Measurements from ENCODE around the gene HDLBP.

HDLBP gene

DNA sequence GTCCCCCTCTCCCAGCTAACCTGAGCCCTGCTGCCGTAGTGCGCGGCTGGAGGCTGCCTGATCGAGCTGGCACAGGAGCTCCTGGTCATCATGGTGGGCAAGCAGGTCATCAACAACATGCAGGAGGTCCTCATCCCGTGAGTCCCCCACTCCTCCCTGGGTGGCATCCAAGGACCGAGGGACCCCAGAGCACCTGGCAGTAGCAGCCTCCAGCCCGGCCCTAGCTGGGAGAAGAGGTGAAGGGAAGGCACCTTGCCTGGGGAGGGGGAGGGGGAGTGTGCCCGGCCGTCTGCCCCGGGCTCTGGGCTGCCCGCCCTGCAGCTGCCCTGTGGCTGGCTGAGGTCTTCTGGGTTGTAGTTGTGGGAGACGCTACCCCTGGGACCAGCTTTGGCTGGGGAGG lies 100.7 kb downstream of the HDLBP start:
- Histone ChIP-seq H3K4me2 (ENCODE audit: low read depth, low read length, poor library complexity, severe bottlenecking) (no peak overlapping the region), H3K9me3 (ENCODE audit: insufficient read depth, low read length) (no peaks in the 10 kb centered on the region)

DNA sequence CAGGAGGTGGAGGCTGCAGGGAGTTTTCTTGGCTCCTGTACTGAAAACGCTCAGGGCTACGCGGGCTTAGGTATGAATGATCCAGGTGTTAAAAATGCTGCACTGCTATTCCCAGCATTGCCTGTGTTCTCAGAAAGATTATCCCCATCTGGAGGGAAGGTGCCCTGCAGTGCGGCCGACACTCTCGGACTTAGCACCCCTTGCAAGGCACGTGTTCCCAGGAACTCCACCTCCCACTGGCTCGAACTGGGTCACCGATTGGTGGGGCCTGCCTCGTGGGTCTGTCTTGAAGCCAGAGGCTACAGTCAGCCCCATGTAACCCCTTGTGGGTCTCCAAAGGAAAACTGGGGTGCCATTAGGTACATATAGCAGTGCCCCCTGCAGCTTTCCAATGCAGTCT lies 101.3 kb downstream of the HDLBP start:
- Histone ChIP-seq H3F3A (ENCODE audit: insufficient read depth) (0 out of 2 replicates have a peak, but pooled peaks cover 3% of the 10 kb centered on the region), H3K9ac (ENCODE audit: low read length) (no peak overlapping the region), H4K20me1 (ENCODE audit: low read depth, low read length) (no peaks in the 10 kb centered on the region), H3K9me2 (replicated peaks; ENCODE audit: insufficient read depth, low read length) (no peaks in the 10 kb centered on the region), H3K9me3 (ENCODE audit: insufficient read depth, low read length) (no peaks in the 10 kb centered on the region), H3K79me2 (ENCODE audit: insufficient read depth, low read length) (no peaks in the 10 kb centered on the region), H3K27me3 (ENCODE audit: low read length) (no peaks in the 10 kb centered on the region), H3K27ac (ENCODE audit: low read depth, low read length) (no peak overlapping the region), H3K4me3 (ENCODE audit: insufficient read depth, low read length, poor library complexity, severe bottlenecking) (no peak overlapping the region), H3K4me2 (ENCODE audit: low read depth, low read length, poor library complexity, severe bottlenecking) (no peak overlapping the region), H3K36me3 (ENCODE audit: low read length) (no peaks in the 10 kb centered on the region), H2AFZ (ENCODE audit: low read depth, low read length, severe bottlenecking) (no peak overlapping the region)
- TF ChIP-seq EZH2phosphoT487 (conservative IDR thresholded peaks at IDR 0.05; ENCODE audit: low read length), result no peak

More for the DNA sequence above, 100.7 kb downstream of the HDLBP start:
- Histone ChIP-seq H3K79me2 (ENCODE audit: insufficient read depth, low read length) (no peaks in the 10 kb centered on the region), H3K27ac (ENCODE audit: low read depth, low read length) (no peak overlapping the region), H4K20me1 (ENCODE audit: low read depth, low read length) (no peaks in the 10 kb centered on the region), H3K9ac (ENCODE audit: low read length) (no peak overlapping the region), H3K36me3 (ENCODE audit: low read length) (no peaks in the 10 kb centered on the region), H3F3A (ENCODE audit: insufficient read depth) (0 out of 2 replicates have a peak, but pooled peaks cover 3% of the 10 kb centered on the region), H3K9me2 (replicated peaks; ENCODE audit: insufficient read depth, low read length) (no peaks in the 10 kb centered on the region), H3K27me3 (ENCODE audit: low read length) (no peaks in the 10 kb centered on the region), H2AFZ (ENCODE audit: low read depth, low read length, severe bottlenecking) (no peak overlapping the region), H3K4me3 (ENCODE audit: insufficient read depth, low read length, poor library complexity, severe bottlenecking) (no peak overlapping the region)
- TF ChIP-seq, protein P1, sequence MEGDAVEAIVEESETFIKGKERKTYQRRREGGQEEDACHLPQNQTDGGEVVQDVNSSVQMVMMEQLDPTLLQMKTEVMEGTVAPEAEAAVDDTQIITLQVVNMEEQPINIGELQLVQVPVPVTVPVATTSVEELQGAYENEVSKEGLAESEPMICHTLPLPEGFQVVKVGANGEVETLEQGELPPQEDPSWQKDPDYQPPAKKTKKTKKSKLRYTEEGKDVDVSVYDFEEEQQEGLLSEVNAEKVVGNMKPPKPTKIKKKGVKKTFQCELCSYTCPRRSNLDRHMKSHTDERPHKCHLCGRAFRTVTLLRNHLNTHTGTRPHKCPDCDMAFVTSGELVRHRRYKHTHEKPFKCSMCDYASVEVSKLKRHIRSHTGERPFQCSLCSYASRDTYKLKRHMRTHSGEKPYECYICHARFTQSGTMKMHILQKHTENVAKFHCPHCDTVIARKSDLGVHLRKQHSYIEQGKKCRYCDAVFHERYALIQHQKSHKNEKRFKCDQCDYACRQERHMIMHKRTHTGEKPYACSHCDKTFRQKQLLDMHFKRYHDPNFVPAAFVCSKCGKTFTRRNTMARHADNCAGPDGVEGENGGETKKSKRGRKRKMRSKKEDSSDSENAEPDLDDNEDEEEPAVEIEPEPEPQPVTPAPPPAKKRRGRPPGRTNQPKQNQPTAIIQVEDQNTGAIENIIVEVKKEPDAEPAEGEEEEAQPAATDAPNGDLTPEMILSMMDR (IDR thresholded peaks at IDR 0.05; ENCODE audit: insufficient read depth, low read length, poor library complexity, severe bottlenecking), result no peak
- TF ChIP-seq EZH2phosphoT487 (conservative IDR thresholded peaks at IDR 0.05; ENCODE audit: low read length), result no peak

DNA sequence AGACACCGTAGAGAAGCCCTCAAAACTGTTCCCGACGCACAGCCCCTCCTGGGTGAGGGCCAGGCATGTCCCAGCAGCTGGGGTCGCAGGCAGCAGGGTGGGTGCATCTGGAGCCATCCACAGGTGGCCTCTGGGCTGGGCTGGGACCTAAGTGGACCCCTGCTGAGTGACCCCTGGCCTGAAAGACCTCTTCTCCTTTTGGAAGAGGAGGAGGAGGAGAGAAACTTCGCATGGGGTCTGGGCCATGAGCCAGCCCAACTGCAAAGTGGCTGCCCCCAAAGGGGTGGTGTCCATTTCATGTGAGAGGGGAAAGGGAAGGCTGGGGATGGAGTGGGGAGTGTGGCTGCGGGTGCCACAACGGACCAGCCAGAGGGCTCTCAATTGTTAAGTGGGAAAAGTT lies 101.9 kb downstream of the HDLBP start:
- Histone ChIP-seq H3F3A (ENCODE audit: insufficient read depth) (0 out of 2 replicates have a peak, but pooled peaks cover 1% of the 10 kb centered on the region), H3K79me2 (ENCODE audit: insufficient read depth, low read length) (no peaks in the 10 kb centered on the region), H3K4me3 (ENCODE audit: insufficient read depth, low read length, poor library complexity, severe bottlenecking) (no peak overlapping the region), H3K36me3 (ENCODE audit: low read length) (no peaks in the 10 kb centered on the region), H3K9ac (ENCODE audit: low read length) (no peak overlapping the region), H2AFZ (ENCODE audit: low read depth, low read length, severe bottlenecking) (no peak overlapping the region), H3K4me2 (ENCODE audit: low read depth, low read length, poor library complexity, severe bottlenecking) (no peak overlapping the region), H3K27ac (ENCODE audit: low read depth, low read length) (no peak overlapping the region), H4K20me1 (ENCODE audit: low read depth, low read length) (no peaks in the 10 kb centered on the region), H3K27me3 (ENCODE audit: low read length) (no peaks in the 10 kb centered on the region), H3K9me2 (replicated peaks; ENCODE audit: insufficient read depth, low read length) (no peaks in the 10 kb centered on the region), H3K9me3 (ENCODE audit: insufficient read depth, low read length) (no peaks in the 10 kb centered on the region)
- TF ChIP-seq, protein P1 (IDR thresholded peaks at IDR 0.05; ENCODE audit: insufficient read depth, low read length, poor library complexity, severe bottlenecking), result no peak
- TF ChIP-seq EZH2phosphoT487 (conservative IDR thresholded peaks at IDR 0.05; ENCODE audit: low read length), result no peak

DNA sequence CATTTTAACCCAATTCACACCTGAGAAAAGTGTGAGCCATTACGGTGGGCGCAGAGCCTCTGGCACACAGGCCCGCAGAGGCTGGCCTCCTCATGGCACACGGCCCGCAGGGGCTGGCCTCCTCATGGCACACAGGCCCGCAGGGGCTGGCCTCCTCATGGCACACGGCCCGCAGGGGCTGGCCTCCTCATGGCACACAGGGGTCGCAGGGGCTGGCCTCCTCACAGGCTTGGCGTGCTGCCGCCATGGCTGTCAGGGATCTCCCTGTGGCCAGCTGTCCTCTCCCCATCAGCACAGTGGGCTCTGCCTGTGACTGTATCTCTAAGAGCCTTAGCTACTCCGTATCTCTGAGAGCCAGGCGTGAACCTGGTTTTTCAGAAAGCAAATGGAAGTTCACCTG lies 102.4 kb downstream of the HDLBP start:
- no peak overlapping the region for H3K27ac ChIP-seq (ENCODE audit: low read depth, low read length)
- no peaks in the 10 kb centered on the region for H3K9me3 ChIP-seq (ENCODE audit: insufficient read depth, low read length)
- H2AFZ ChIP-seq (ENCODE audit: low read depth, low read length, severe bottlenecking), result no peak overlapping the region
- H3F3A ChIP-seq (ENCODE audit: insufficient read depth), result no peaks in the 10 kb centered on the region
- no peak overlapping the region for H3K9ac ChIP-seq (ENCODE audit: low read length)
- no peaks in the 10 kb centered on the region for H3K36me3 ChIP-seq (ENCODE audit: low read length)
- H3K4me2 ChIP-seq (ENCODE audit: low read depth, low read length, poor library complexity, severe bottlenecking), result no peak overlapping the region
- H3K4me3 ChIP-seq (ENCODE audit: insufficient read depth, low read length, poor library complexity, severe bottlenecking), result no peak overlapping the region
- H3K9me2 ChIP-seq (replicated peaks; ENCODE audit: insufficient read depth, low read length), result no peaks in the 10 kb centered on the region
- H3K79me2 ChIP-seq (ENCODE audit: insufficient read depth, low read length), result no peaks in the 10 kb centered on the region
- no peaks in the 10 kb centered on the region for H3K27me3 ChIP-seq (ENCODE audit: low read length)
- no peaks in the 10 kb centered on the region for H4K20me1 ChIP-seq (ENCODE audit: low read depth, low read length)
- TF ChIP-seq, protein P1 (IDR thresholded peaks at IDR 0.05; ENCODE audit: insufficient read depth, low read length, poor library complexity, severe bottlenecking), result no peak
- no peak for TF ChIP-seq EZH2phosphoT487 (conservative IDR thresholded peaks at IDR 0.05; ENCODE audit: low read length)

Measured in SU-DHL-6 (cell line).